T-helper 2 cell (primary cell): ENCODE results near the gene UNC5B.
"Not testable (repeated sequence)": the region's sequence is repeated elsewhere in the genome, so short reads cannot be mapped to it uniquely, and the experiment has no call there.

Experiments used
- DNase-seq, 5 experiments: peaks; one replicate each; pipeline versions ENCODE4 v3.0.0 to v3.0.0-alpha.2; 2012 to 2022

The UNC5B gene

DNA sequence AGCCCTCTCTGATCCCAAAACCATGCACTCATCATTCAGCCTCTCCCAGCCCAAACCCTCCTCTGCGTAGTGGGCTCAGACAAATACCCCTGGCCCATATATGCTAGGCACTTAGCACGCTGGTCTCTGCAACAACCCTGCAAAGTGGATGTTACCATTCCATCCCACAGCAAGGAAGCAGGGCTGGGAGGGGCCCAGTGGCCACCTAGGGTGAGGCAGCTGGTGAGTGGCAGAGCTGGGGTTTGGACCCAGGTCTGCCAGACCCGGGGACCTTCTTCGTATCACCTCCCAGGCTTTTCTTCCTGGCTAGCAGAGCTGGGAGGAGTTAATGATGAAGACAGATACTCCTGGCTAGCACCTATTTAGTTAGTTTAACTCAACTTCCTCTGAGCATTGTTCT, 73.6 kb downstream of the UNC5B start:
- DNase-seq = no peak

DNA sequence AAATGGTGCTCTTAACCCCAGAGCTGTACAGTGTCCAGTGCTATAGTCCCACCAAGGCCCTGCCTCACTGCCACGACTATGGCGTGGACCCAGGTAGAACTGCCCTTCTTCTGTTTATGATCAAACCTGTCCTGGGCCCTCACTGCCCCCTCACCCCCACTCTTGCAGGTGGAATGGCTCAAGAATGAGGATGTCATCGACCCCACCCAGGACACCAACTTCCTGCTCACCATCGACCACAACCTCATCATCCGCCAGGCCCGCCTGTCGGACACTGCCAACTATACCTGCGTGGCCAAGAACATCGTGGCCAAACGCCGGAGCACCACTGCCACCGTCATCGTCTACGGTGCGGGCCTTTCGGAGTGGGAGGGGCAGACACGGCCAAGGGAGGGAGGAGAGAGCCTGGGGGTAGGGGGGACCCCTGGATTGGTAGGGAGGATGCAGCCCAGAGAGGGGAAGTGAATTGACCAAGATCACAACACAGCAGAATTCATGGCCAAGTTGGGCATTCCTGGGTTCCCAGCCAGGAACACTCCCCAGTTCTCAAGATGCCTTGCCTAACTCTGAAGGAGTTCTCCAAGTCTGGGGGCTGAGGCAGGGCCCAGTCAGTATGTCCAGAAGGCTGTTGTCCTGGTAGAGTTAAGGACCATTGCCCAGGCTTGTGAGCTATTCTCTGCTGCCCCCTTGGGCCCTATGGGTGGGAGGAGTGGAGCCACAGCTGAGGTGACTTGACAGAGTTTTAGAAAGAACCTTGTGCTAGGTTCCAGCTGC, 74.3 kb downstream of the UNC5B start:
- DNase-seq = no peak

DNA sequence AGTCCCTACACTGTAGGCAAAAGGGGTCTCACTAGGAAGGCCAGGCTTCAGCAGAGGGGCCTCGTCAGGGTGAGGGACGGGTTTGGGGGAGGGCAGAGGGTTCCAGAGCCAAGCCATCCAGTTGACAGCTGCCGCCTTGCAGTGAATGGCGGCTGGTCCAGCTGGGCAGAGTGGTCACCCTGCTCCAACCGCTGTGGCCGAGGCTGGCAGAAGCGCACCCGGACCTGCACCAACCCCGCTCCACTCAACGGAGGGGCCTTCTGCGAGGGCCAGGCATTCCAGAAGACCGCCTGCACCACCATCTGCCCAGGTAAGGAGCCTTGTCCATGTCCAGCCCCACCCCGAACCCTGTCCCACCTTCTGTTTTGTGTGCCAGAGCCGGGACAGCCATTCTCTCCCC, 75.1 kb downstream of the UNC5B start:
- no peak for DNase-seq

DNA sequence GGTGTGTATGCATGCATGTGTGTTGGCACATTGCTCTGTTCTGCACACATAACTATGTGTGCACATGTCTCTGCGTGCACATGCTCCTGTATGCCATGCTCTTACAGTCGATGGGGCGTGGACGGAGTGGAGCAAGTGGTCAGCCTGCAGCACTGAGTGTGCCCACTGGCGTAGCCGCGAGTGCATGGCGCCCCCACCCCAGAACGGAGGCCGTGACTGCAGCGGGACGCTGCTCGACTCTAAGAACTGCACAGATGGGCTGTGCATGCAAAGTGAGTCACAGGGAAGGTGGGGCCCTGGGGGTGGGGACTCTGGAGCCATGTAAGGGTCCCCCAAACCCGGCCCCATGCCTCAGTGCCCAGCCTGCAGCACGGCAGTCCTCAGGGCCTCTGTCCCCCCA, 76.1 kb downstream of the UNC5B start:
- DNase-seq = no peak

DNA sequence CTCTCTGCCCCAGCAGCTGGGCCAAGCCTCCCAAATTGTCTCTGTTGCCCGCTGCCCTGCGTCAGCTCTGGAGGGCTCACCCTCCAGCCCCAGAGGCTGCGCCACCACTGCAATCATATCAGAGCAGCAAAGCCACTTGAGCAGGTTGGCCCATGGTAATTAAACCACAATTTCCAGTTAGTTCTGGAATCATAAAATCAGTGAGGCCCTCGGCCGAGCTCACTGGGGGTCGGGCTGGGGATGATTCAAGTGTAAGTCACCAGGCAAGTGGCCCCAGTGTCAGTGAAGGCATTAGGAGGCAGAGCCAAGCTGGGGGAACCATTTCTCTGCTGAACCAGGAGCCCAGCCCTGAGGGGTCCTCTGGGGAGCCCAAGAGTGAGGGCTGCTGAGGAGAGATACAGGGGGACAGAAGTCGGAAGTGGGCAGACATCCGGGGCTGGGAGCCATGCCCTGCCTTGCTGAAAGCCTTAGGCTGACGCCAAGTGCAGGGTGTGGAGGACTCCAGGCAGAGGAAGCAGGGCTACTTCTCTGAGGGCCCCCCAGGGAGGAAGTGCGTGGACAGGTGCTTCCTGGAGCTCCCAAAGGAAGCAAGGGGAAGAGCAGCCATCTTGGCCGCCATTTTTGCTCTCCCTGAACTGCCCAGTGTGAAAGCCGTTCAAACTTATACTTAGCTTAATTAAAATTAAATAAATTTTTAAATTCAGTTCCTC, 77.2 kb downstream of the UNC5B start:
- DNase-seq = no peak

DNA sequence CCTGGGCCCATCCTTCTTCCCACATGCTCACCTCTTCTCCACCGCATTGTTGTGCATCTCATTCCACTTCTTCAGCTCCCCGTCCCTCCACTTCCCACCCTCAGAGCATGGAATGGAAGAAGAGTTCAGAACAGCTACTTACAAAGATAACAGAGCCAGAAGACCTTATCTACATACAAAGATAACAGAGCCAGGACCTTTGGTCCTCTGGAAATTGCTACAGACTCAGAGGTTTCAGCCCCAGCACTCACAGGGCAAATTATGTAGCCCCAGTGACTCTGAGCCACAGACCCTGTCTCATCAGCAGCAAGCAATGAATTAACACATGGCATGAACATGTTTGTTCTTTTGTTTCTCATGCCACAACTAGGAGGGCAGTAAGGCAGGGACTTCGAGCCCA, 78.0 kb downstream of the UNC5B start:
- no peak for DNase-seq

DNA sequence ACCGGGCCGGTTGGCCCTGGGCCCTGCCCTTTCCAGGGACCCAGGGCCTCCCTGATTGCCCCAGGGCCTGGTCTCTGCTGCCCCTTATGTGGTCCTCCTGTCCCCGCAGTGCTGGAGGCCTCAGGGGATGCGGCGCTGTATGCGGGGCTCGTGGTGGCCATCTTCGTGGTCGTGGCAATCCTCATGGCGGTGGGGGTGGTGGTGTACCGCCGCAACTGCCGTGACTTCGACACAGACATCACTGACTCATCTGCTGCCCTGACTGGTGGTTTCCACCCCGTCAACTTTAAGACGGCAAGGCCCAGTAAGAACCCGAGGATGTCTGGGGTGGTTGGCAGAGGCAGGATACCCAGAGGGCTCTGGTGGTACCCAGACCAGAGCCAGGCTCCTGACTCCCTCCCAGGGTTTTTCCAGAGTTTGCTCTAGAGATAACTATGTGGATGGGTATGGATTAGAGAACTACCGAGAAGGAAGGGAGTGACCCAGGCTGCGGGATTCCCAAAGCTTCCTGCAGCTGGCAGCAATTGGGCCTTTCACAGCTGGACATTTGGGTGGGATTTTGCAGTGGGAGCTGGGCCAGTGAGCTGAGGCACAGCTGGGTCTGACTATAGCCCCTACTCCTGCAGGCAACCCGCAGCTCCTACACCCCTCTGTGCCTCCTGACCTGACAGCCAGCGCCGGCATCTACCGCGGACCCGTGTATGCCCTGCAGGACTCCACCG, 78.6 kb downstream of the UNC5B start:
- DNase-seq = no peak

DNA sequence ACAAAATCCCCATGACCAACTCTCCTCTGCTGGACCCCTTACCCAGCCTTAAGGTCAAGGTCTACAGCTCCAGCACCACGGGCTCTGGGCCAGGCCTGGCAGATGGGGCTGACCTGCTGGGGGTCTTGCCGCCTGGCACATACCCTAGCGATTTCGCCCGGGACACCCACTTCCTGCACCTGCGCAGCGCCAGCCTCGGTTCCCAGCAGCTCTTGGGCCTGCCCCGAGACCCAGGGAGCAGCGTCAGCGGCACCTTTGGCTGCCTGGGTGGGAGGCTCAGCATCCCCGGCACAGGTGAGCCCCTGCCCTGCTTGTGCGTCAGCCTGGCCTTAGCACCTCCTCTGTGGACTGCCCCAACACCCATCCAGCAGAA, 79.1 kb downstream of the UNC5B start:
- no peak for DNase-seq

DNA sequence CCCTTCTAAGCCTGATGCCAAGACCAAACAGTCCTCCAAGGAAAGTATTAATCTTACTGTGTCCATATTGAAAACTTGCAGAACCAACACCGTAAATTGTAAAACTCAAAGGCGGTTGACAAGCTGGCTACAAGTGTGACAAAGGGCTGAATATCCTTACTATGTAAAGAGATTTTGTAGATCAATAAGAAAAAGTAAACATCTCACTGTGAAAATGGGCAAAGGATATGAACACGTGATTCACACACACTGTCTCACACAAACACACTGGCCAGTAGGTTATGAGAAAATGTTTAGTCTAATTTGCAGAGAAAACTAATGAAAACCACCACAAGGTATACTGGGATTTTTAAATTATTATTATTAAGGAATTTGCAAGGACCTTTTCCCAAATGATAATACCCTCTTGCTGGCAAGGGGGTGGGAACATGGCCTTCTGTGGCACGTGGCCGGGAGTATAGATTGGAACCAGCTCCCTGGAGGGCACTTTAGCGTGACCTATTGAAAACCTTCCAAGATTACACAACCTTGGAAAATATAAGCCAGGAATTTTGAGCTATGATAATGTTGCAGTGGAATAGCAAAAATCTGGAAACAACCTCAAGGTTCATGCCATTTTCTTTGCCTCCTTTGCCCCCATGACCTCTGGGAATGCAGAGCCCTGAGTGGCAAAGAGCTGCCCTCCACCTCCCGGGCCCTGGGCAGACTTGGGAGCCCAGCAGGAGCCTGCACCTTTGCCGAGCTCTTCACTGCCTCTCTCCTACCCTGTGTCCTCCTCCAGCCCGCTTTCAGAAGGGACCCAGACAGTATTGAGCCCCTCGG, 80.5 kb downstream of the UNC5B start:
- no peak for DNase-seq

DNA sequence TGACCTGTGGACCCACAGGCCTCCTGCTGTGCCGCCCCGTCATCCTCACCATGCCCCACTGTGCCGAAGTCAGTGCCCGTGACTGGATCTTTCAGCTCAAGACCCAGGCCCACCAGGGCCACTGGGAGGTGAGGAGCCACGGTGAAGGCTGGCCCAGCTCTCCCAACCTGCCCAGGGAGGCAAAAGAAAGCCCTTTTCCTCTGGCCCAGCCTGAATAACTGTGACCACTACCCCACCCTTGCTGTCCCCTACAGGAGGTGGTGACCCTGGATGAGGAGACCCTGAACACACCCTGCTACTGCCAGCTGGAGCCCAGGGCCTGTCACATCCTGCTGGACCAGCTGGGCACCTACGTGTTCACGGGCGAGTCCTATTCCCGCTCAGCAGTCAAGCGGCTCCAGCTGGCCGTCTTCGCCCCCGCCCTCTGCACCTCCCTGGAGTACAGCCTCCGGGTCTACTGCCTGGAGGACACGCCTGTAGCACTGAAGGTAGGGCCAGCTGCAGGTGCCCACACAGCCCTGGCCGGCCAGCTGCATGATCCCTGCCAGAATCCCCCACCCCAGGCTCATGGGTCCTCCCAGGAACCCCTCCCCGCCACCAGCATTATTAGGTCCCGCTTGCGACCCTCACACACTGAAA, 81.2 kb downstream of the UNC5B start:
- DNase-seq = no peak

DNA sequence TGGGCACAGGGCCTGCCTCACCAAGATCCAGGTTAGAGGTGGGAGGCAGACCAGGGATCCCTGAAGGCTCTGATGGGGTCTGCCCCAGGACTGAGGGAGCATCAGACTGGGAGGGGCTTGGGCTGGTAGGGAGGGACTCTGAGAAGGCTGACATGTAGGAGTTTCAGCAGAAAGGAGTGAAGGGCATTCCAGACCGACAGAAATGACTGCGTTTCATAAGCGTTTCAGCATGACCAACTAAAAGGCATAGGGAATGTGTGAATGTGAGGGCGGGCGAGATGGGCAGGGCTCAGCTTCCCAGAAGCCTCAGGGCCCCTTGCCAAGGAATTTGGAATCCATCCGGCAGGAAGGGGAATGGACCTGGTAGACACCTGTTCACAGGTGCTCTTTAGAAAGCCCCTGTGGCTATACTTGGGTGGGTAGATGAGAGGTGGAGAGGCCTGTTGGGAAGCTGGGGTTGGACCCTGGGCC, 81.8 kb downstream of the UNC5B start:
- no peak for DNase-seq

DNA sequence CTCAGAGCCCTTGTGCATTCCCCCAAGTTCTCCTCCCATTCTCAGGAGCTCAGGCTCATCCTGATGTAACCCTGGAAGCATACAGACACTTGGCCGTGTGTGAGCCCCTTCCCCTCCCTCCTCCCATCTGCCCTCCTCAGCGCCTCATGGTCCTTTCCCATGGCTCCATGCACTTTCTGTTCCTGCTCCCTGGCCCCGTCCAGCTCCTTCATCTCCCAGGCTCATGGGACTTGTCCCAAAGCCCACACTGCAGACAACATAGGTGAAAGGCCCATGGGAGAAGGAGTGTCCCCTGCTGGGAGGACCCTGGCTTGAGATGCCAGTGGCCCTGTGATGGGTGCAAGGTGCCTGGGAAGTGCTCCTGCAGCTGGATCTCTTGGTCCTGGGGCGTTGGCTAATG, 82.5 kb downstream of the UNC5B start:
- no peak for DNase-seq

DNA sequence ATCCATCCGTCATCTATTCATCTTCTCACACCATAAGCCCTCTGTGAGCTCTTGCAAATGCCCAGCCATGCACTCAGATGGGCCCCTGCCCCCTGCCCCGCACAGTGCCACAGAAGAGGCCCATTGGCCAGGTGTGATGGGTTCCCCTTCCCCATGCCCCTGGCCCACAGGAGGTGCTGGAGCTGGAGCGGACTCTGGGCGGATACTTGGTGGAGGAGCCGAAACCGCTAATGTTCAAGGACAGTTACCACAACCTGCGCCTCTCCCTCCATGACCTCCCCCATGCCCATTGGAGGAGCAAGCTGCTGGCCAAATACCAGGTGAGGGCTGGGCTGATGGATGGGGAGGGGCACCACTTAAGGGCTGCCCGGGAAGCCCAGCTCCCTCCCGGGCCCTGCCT, 83.3 kb downstream of the UNC5B start:
- DNase-seq = no peak

DNA sequence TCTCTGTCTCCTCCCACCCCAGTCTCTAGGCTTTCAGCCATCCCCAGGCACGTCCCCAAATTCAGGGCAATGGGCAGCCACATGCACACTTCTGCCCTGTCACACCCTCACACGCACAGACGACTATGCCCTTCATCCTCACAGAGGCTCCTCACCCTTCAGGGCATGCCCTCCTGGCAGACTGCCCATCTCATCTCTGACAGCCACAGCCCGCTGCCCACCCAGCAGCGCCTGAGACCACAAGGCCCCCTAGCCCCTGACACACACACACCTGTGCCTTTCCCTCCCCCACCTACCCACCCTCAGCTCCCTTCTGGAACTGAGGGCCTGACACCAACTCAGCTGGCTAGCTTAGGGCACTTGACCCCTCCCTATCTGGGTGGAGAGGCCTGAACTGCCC, 83.7 kb downstream of the UNC5B start:
- no peak for DNase-seq

DNA sequence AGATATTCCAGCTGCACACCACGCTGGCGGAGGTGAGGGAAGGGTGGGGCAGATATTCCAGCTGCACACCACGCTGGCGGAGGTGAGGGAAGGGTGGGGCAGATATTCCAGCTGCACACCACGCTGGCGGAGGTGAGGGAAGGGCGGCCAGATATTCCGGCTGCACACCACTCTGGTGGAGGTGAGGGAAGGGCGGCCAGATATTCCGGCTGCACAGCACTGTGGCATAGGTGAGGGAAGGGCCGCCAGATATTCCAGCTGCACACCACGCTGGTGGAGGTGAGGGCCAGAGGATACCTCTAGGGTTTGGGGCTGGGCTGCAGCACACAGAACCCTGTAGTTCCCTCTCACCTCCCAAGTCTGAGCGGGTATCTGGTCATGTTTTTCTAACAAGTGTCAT, 84.4 kb downstream of the UNC5B start:
- not testable (repeated sequence) for DNase-seq

DNA sequence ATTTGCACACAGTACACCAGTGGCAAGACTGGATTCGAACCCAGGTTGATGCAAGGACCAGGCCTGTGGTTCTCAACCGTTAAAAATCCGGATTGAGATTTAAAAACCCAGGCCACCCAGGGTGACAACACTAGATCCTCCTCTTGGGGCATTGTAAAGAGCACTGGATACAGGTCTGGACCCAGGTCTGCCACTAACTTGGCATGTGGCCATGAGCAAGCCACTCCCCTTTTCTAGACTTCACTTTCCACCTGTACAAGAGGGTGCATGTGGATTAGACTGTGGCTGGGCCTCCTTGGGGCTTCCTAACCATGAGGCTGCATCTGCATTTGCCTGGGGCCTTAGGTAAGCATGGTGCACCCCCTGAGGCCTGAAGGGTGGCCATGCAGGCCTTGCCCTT, 85.0 kb downstream of the UNC5B start:
- no peak for DNase-seq

DNA sequence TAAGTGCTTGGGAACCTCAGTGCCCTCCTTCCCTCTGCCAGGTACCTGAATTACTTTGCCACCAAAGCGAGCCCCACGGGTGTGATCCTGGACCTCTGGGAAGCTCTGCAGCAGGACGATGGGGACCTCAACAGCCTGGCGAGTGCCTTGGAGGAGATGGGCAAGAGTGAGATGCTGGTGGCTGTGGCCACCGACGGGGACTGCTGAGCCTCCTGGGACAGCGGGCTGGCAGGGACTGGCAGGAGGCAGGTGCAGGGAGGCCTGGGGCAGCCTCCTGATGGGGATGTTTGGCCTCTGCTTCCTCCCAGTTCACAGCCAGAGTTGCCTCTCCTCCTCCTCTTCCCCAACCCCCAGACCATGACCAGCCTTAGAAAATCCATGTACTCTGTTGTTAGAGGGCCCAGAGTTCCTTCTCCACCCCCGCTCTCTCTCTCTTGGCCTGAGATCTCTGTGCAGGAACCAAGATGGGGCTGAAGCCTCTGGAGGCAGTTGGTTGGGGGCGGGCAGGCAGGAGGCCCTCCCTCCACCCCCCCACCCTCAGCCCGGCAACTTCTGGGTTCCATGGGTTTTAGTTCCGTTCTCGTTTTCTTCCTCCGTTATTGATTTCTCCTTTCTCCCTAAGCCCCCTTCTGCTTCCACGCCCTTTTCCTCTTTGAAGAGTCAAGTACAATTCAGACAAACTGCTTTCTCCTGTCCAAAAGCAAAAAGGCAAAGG, 86.9 kb downstream of the UNC5B start:
- no peak for DNase-seq

DNA sequence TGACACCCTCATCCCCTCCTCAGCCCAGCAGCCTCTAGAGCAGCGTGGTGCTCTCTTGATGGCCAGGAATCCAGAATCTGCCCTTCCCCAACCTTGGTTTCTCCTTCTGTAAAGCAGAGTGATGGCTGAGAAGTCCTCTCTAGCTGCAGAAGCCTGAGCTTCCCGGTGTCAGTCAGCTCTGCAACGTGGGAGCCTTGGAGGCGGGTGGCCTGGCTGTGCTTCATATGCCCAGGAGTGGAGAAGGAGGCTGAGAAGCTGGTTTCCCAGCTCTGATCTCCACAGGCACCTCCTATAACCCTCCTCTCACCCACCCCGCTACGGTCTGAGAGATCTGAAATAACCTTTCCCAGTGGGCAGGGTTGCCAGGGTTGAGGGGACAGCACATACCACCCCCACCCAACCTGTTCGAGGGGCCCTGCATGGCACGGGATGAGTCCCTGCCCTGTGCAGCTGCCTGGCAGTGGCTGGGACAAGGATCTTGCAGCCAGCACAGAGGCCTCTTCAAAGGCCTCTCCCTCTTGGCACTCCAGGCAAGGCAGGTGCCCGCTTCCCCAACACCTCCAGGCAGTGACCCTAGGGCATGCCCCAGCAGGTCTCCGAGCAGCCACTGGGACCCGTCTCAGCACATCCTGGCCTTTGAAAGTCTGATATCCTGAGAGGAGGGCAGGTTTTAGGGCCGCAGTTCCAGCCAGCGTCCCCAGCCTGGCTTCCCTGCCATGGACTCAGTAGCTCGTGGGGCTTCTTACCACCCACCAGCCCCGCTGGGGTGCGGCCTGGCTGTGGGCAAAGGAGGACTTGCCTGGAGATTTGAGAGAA, 88.4 kb downstream of the UNC5B start:
- no peak for DNase-seq

DNA sequence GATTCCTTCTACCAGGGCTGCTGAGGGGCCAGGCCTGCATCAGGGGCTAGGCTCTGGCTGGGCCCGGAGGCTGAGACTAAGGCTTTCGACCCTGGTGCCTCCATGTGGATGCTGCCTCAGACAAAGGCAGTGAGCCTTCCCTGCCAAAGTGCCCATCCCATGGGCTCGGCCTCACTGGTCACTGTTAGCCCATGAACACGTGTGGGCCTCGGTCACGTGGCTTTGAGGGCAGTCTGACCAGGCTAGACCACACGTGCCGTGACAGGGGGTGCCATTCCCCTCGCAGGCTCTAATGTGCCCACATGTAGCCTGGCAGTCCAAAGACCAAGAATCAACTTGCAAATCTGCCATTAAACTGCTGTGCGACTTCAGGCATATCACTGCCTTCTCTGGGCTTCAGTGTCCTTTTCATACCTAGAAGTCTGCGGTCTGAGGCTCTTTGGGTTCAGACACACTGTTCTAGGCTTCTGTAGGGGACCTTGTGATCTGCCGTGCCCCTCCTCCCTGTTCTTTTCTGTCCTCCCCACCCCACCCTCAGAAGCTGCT, 89.1 kb downstream of the UNC5B start:
- no peak for DNase-seq

DNA sequence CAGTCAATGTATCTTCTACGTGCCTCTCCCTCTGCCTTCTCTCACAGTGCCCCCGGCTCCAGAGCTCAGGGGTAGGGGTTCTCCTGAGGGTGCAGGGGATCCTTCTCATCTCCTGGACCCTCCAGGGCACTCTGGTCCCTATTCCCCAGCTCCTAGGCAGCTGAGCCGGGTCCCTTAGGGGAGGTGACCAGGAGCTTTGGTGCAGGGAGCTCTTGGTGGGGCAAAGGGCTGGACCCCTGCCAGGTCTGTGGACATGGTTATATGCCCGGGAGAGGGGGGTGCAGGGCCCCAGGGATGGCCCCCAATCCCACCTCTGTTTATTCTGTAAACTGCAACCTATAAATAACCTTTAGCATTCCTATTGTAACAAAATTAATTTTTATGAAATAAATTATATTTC, 90.1 kb downstream of the UNC5B start:
- DNase-seq = no peak
